Gastrocnemius medialis (tissue), 4 donors: ENCODE measurements around the gene HDAC7. TPM values are rescaled to one million over a fixed set of nuclear protein-coding genes. Genes with fewer than 3 reads are reported as not detected.

Experiments used
- ATAC-seq, 2 donors: fragments of 150-250 bp; one replicate each; pipeline ENCODE4 v1.9.1; 2016
- DNase-seq, 2 donors: peaks; one replicate each; pipeline ENCODE4 v3.0.0-alpha.2; 2019
- H3K27ac ChIP-seq, 4 donors: fragments of 200-600 bp; sonication (generic); 1 replicate in 1 of 4; 2 replicates in 3 of 4; pipeline ENCODE4 v1.5.1; 2016 to 2018; ENCODE audit warnings: mild to moderate bottlenecking in 2 of 4, moderate library complexity in 1 of 4
- H3K27me3 ChIP-seq, 3 donors: fragments of 200-600 bp; sonication (generic) in 2 of 3; 1 replicate in 1 of 3; 2 replicates in 2 of 3; pipeline versions ENCODE4 v1.5.1 to v1.6.0; 2016 to 2019; ENCODE audit warnings: mild to moderate bottlenecking in 1 of 3, moderate library complexity in 1 of 3
- H3K36me3 ChIP-seq, 2 donors: fragments of 200-600 bp; sonication (generic) in 1 of 2; one replicate each; pipeline ENCODE4 v1.5.1; 2017 to 2018
- H3K4me1 ChIP-seq, 2 donors: fragments of 200-600 bp; sonication (generic) in 1 of 2; one replicate each; pipeline ENCODE4 v1.5.1; 2016 to 2017; ENCODE audit warnings: mild to moderate bottlenecking in 2 of 2
- H3K4me3 ChIP-seq, 4 donors: fragments of 200-600 bp; sonication (generic) in 3 of 4; 1 replicate in 1 of 4; 2 replicates in 3 of 4; pipeline ENCODE4 v1.5.1; 2016 to 2019; ENCODE audit warnings: mild to moderate bottlenecking in 2 of 4
- H3K9me3 ChIP-seq, 3 donors: fragments of 200-600 bp; sonication (generic) in 2 of 3; 1 replicate in 1 of 3; 2 replicates in 2 of 3; pipeline ENCODE4 v1.5.1; 2016 to 2019
- CTCF ChIP-seq, 5 experiments: fragments of 450-650 bp in 3 of 5; fragments of 200-600 bp in 2 of 5; sonication (generic) in 2 of 5; IDR thresholded peaks in 4 of 5; conservative IDR thresholded peaks in 1 of 5; 1 replicate in 4 of 5; 2 replicates in 1 of 5; pipeline ENCODE4 v1.5.1; 2016 to 2019; ENCODE audit warnings: antibody characterized with exemption in 5 of 5, mild to moderate bottlenecking in 3 of 5, moderate library complexity in 3 of 5
- POLR2A ChIP-seq, 2 donors: fragments of 450-650 bp; IDR thresholded peaks; one replicate each; pipeline ENCODE4 v1.6.1; 2017; ENCODE audit warnings: antibody characterized with exemption in 2 of 2, mild to moderate bottlenecking in 2 of 2, moderate library complexity in 2 of 2
- in situ Hi-C, 4 donors: fragments of 200-750 bp; cut with MboI; loops; one replicate each; pipeline versions ENCODE4 v1.15.0 to v1.8.0; 2017; ENCODE audit warnings: low sequenced_read_pairs in 4 of 4
- intact Hi-C: fragments of 100-400 bp; cut with DNase I; formaldehyde crosslinking; loops from one replicate; pipeline ENCODE4 v1.15.1; 2023; ENCODE audit warnings: low total_unique reads
- total RNA-seq, 4 donors: library from RNA; depleted of rRNA; stranded (reverse); fragments of >200 nt; gene quantifications; one replicate each; pipeline versions ENCODE4 v1.1.0 to v1.2.3, GENCODE V29; 2016

Gene HDAC7
- total RNA-seq, 4 donors from 2014 or later, result 12.2 to 27.1 (median 17.0) TPM

- H3K36me3 ChIP-seq, result no peaks in the 10 kb centered on the region
- no peaks in the 10 kb centered on the region for H3K9me3 ChIP-seq
- ATAC-seq, result no peak
- TF ChIP-seq POLR2A (IDR thresholded peaks at IDR 0.05) (no peak), CTCF (IDR thresholded peaks at IDR 0.05 in 4 of 5, conservative IDR thresholded peaks at IDR 0.05 in 1 of 5) (no peak)
- H3K4me3 ChIP-seq, result no peak overlapping the region
- no peak for DNase-seq
- in situ Hi-C loops, result loop anchor here in 2 of 4 donors (25.0 kb wide), 1 partner anchor 91 kb away; no protein-coding TSS in a partner anchor
- no peak overlapping the region for H3K27ac ChIP-seq
- H3K27me3 ChIP-seq, result no peaks in the 10 kb centered on the region
- intact Hi-C loops, result no loop called here
- peaks cover 3% of the 10 kb centered on the region in 2 donors for H3K4me1 ChIP-seq
Measured at GRCh38 chr12:47746523-47746922, 73.2 kb downstream of the HDAC7 start.

GRCh38 chr12:47746073-47746472 lies 73.6 kb downstream of the HDAC7 start:
- Histone ChIP-seq H3K27me3 (no peaks in the 10 kb centered on the region), H3K36me3 (no peaks in the 10 kb centered on the region), H3K4me1 (peaks cover 0 to 4% of the 10 kb centered on the region in 2 donors), H3K27ac (no peak overlapping the region), H3K9me3 (no peaks in the 10 kb centered on the region), H3K4me3 (no peak overlapping the region)
- intact Hi-C loops, result no loop called here
- in situ Hi-C loops, result loop anchor here in 2 of 4 donors (25.0 kb wide), 1 partner anchor 91 kb away; no protein-coding TSS in a partner anchor
- no peak for ATAC-seq
- no peak for DNase-seq
- TF ChIP-seq CTCF (IDR thresholded peaks at IDR 0.05 in 4 of 5, conservative IDR thresholded peaks at IDR 0.05 in 1 of 5) (no peak), POLR2A (IDR thresholded peaks at IDR 0.05) (no peak)

GRCh38 chr12:47745485-47746041 lies 74.1 kb downstream of the HDAC7 start:
- Histone ChIP-seq H3K27me3 (no peaks in the 10 kb centered on the region), H3K4me3 (no peak overlapping the region), H3K9me3 (no peaks in the 10 kb centered on the region), H3K4me1 (peaks cover 0 to 7% of the 10 kb centered on the region in 2 donors), H3K36me3 (no peaks in the 10 kb centered on the region), H3K27ac (no peak overlapping the region)
- TF ChIP-seq POLR2A (IDR thresholded peaks at IDR 0.05), result no peak
- no peak for TF ChIP-seq CTCF (IDR thresholded peaks at IDR 0.05 in 4 of 5, conservative IDR thresholded peaks at IDR 0.05 in 1 of 5)
- intact Hi-C loops (no loop called here), in situ Hi-C loops (loop anchor here in 2 of 4 donors (25.0 kb wide), 1 partner anchor 92 kb away; no protein-coding TSS in a partner anchor)
- ATAC-seq (no peak), DNase-seq (no peak)

GRCh38 chr12:47744778-47745436 lies 74.8 kb downstream of the HDAC7 start:
- DNase-seq (no peak), ATAC-seq (no peak)
- Histone ChIP-seq H3K27ac (no peak overlapping the region), H3K27me3 (no peaks in the 10 kb centered on the region), H3K4me3 (no peak overlapping the region), H3K36me3 (no peaks in the 10 kb centered on the region), H3K4me1 (peaks cover under 1 to 11% of the 10 kb centered on the region in 2 donors), H3K9me3 (no peaks in the 10 kb centered on the region)
- intact Hi-C loops (no loop called here), in situ Hi-C loops (loop anchor here in 3 of 4 donors (5.0 to 25.0 kb wide), 2 partner anchors 32 to 92 kb away; no protein-coding TSS in a partner anchor)
- TF ChIP-seq POLR2A (IDR thresholded peaks at IDR 0.05) (no peak), CTCF (IDR thresholded peaks at IDR 0.05 in 4 of 5, conservative IDR thresholded peaks at IDR 0.05 in 1 of 5) (no peak)
